Progenitor cell of endocrine pancreas (in vitro differentiated cells): Measurements from ENCODE around the gene CDK14. TPM values are rescaled to one million over a fixed set of nuclear protein-coding genes. Genes with fewer than 3 reads are reported as not detected.

Experiments
- DNase-seq: peaks from one replicate; pipeline ENCODE4 v3.0.0; 2021; ENCODE audit warnings: low spot score; ENCODE audit not compliant: unreplicated experiment
- H3K27ac Mint-ChIP-seq: 2 replicates; pipeline ENCODE4 v1.8.0; 2021; ENCODE audit warnings: mild to moderate bottlenecking, moderate library complexity, mixed read lengths
- H3K27me3 Mint-ChIP-seq: 2 replicates; pipeline ENCODE4 v1.8.0; 2021; ENCODE audit warnings: mixed read lengths
- H3K36me3 Mint-ChIP-seq: 2 replicates; pipeline ENCODE4 v1.8.0; 2022; ENCODE audit warnings: mixed read lengths; ENCODE audit not compliant: insufficient read depth
- H3K4me1 Mint-ChIP-seq: 2 replicates; pipeline ENCODE4 v1.8.0; 2021; ENCODE audit warnings: low read depth, mixed read lengths
- H3K4me3 Mint-ChIP-seq: 2 replicates; pipeline ENCODE4 v1.8.0; 2021; ENCODE audit warnings: low read depth, mild to moderate bottlenecking, moderate library complexity, mixed read lengths
- H3K9me3 Mint-ChIP-seq: 2 replicates; pipeline ENCODE4 v1.8.0; 2021; ENCODE audit warnings: low read depth, mixed read lengths
- total RNA-seq: library from RNA; stranded (reverse); gene quantifications from 2 replicates; pipeline ENCODE4 v1.2.1, GENCODE V29; 2021
- TF ChIP-seq, protein P1 (sequence below): fragments of 200-600 bp; sonication (generic); IDR thresholded peaks from one replicate; pipeline ENCODE4 v1.5.0; 2021; ENCODE audit warnings: antibody characterized with exemption, mild to moderate bottlenecking; ENCODE audit not compliant: unreplicated experiment

Gene CDK14
- total RNA-seq, 1 donor from 2014 or later, result 117 TPM

DNA sequence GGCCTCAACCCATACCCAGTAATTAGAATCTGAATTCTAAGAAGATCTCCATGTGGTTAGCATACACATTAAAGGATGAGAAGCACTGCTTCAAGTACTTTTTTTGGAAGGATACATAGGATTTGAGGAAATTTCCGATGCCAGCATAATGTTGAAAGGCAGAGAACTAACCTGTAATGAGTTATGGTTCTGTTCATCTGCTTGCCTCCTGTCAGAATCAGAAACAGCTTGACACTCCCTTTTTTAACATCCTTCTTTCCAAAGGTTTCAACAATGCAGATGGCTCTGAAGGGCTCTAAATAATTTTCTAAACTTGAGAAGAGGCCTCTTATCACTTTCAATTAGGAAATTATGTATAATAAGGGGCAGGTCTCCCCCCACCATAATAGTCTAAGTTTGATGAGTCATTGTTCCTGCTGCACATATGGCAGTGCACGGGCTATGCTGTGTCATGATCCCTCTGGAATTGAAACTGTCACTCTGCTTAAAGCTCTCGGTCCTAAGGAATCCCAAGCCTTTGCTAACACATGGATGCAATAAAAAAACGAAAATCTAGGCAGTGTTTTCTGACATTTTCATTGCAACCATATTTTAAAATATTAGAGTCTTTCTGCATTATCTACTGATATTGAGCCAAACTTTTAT, 376.9 kb downstream of the CDK14 start:
- TF ChIP-seq, protein P1, sequence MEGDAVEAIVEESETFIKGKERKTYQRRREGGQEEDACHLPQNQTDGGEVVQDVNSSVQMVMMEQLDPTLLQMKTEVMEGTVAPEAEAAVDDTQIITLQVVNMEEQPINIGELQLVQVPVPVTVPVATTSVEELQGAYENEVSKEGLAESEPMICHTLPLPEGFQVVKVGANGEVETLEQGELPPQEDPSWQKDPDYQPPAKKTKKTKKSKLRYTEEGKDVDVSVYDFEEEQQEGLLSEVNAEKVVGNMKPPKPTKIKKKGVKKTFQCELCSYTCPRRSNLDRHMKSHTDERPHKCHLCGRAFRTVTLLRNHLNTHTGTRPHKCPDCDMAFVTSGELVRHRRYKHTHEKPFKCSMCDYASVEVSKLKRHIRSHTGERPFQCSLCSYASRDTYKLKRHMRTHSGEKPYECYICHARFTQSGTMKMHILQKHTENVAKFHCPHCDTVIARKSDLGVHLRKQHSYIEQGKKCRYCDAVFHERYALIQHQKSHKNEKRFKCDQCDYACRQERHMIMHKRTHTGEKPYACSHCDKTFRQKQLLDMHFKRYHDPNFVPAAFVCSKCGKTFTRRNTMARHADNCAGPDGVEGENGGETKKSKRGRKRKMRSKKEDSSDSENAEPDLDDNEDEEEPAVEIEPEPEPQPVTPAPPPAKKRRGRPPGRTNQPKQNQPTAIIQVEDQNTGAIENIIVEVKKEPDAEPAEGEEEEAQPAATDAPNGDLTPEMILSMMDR, result no peak
- DNase-seq, result no peak
- H3K27me3 Mint-ChIP-seq, result no peaks in the 10 kb centered on the region
- peaks cover 11% of the 10 kb centered on the region for H3K4me1 Mint-ChIP-seq
- no peak overlapping the region for H3K4me3 Mint-ChIP-seq
- peaks cover 34% of the 10 kb centered on the region for H3K9me3 Mint-ChIP-seq
- no peak overlapping the region for H3K27ac Mint-ChIP-seq
- H3K36me3 Mint-ChIP-seq, result peaks cover 44% of the 10 kb centered on the region

DNA sequence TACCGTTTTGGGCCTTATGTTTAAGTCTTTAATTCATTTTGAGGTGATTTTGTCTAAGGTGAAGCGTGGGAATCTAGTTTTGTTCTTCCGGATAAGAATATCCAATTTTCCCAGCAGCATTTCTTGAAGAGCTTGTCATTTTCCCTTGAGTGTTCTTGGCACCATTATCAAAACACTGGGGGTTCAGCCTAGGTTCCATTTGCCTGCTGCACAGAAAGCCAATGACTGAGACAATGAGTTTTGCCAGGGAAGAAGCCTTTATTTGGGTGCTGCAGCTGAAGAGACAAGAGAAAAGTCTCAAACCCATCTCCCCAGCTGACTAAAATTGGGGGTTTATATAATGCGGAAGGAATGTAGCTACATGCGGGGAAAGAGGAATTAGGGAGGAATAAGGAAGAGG, 380.9 kb downstream of the CDK14 start:
- peaks cover 58% of the 10 kb centered on the region for H3K36me3 Mint-ChIP-seq
- peaks cover 42% of the 10 kb centered on the region for H3K9me3 Mint-ChIP-seq
- no peaks in the 10 kb centered on the region for H3K27me3 Mint-ChIP-seq
- TF ChIP-seq, protein P1, result no peak
- H3K27ac Mint-ChIP-seq, result no peak overlapping the region
- no peak overlapping the region for H3K4me3 Mint-ChIP-seq
- H3K4me1 Mint-ChIP-seq, result peaks cover 2% of the 10 kb centered on the region
- DNase-seq, result no peak

DNA sequence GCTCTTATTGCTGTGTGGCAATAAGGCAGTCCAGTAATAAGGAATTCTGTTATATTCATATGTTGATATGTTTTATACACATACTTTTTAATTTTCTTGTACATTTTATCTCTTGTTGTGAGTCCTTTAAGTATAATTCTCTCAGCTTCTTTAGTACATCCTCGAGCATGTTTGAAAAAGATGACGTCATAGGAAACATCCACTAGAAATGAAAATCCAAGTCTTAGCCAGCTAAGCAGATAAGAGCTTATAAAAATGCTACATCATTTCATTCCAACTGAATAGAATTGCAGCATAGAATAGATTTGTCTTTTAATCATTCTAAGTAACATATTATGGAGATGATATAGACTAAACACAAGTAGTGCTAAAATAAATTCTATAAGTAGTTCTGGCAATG, 384.4 kb downstream of the CDK14 start:
- Mint-ChIP-seq H3K4me1 (peaks cover 2% of the 10 kb centered on the region), H3K27me3 (no peaks in the 10 kb centered on the region), H3K36me3 (peaks cover 65% of the 10 kb centered on the region)

DNA sequence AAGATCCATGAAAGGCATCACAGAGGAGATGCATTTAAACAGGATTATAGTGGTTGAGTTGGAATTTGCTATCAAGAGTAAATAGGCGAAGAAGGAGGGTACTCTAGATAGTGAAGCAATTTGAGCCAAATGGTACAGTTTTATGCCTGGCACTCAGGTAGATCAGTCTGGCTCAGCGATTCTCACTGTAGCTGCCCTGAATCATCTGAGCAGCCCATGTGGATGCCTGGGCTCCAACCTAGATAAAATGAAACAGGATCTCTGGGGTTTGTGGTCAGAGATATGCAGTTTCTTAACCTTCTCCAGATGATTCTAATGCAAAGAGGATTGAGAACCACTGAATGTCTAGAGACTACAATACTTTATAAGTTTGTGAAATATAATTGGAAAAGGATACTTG, 386.1 kb downstream of the CDK14 start:
- no peaks in the 10 kb centered on the region for H3K27me3 Mint-ChIP-seq
- TF ChIP-seq, protein P1, result no peak
- peaks cover 24% of the 10 kb centered on the region for H3K9me3 Mint-ChIP-seq
- no peak overlapping the region for H3K4me3 Mint-ChIP-seq
- H3K36me3 Mint-ChIP-seq, result peaks cover 48% of the 10 kb centered on the region
- DNase-seq, result no peak
- peaks cover 2% of the 10 kb centered on the region for H3K4me1 Mint-ChIP-seq
- H3K27ac Mint-ChIP-seq, result no peak overlapping the region

More for the DNA sequence above, 384.4 kb downstream of the CDK14 start:
- TF ChIP-seq, protein P1, result no peak
- no peak for DNase-seq
- H3K27ac Mint-ChIP-seq, result no peak overlapping the region
- H3K4me3 Mint-ChIP-seq, result no peak overlapping the region
- peaks cover 41% of the 10 kb centered on the region for H3K9me3 Mint-ChIP-seq

DNA sequence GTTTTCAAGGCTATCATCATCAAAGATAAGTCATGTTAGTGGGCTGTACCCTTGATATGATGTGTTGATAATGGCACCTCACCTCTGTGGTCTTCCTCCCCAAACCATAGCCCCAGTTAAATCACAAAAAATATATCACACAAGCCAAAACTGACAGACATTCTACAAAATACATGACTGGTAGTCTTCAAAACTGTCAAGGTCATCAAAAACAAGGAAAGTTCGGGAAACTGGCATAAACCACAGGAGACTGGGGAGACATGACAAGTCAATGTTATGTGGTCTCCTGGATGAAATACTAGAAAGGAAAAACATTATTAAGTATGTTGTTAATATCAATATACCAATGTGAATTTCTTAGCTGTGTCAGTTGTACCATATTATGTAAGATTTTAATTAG, 388.6 kb downstream of the CDK14 start:
- no peak overlapping the region for H3K4me3 Mint-ChIP-seq
- peaks cover 15% of the 10 kb centered on the region for H3K9me3 Mint-ChIP-seq
- H3K4me1 Mint-ChIP-seq, result peaks cover 3% of the 10 kb centered on the region
- no peaks in the 10 kb centered on the region for H3K27me3 Mint-ChIP-seq
- no peak for DNase-seq
- no peak overlapping the region for H3K27ac Mint-ChIP-seq
- peaks cover 34% of the 10 kb centered on the region for H3K36me3 Mint-ChIP-seq
- TF ChIP-seq, protein P1, result no peak
